HG02973 (cell line): ENCODE results near the gene PPP1R37.
A peak's percentile ranks its signal among the peaks of the same experiment; 100 is the strongest.

Experiments
- ATAC-seq: cut with Tn5 transposase; IDR thresholded peaks from one replicate; pipeline ENCODE4 v1.9.1; 2021; ENCODE audit warnings: moderate library complexity; ENCODE audit not compliant: unreplicated experiment

The PPP1R37 gene

DNA sequence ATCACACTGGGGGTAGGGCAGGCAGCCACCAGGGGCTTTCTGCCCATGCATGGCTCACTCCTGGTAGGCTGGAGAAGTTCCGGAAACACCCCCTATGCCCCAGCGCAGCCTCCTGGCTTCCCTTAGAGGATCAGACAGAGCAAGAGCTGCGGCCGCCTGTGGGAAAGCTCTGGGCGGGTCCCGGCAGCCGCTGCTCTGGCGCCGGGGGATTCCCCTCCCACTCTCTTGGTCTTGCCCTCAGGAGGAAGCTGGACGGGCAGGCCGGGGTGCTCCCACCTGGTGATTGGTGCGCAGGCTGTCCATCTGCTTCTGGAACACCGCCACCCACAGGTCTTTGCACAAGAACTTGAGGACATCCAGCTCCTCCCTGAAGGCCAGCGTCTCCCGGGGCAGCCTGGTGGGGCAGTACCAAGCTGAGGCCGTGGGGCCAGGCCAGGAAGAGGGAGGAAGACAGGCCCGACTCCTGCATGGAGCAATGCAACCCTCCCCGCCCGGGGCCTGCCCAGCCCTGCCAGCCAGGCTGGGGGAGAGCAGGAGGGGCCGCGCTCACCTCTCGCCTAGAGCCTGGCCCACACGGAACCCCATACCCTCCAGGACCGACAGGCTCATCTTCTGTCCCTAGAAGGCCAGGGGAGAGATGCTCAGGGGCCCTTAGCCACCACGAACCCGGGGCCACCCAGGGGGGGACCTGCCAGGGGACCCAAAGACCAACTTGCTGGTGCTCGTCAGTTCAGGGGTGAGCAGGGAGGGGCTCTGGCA, 71.8 kb downstream of the PPP1R37 start:
- ATAC-seq = peak; percentile 61

DNA sequence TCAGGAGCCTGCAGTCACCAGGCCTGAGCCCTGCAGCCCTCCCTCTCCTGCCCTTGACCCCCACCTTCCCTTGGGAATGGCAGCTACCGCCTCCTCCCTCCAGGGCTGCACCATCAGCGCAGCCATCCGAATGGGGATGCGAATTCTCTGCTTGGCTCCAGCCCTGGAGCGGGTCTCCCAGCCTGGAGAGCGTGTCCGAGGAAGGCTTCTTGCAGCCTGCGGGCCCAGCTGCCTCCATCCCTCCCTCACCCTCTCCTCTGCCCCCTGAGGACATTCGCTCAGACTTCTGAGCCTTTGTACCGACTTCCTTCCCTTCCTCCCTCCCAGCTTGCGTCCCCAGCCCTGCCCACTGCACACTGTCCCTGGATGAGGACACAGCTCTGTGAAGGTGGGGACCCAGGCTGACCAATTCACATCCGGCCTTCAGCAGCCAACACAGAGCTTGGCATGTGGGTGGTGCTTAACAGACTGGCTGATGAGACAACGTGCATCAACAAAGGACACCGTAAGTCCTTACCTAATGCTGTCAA, 73.8 kb downstream of the PPP1R37 start:
- ATAC-seq = no peak

DNA sequence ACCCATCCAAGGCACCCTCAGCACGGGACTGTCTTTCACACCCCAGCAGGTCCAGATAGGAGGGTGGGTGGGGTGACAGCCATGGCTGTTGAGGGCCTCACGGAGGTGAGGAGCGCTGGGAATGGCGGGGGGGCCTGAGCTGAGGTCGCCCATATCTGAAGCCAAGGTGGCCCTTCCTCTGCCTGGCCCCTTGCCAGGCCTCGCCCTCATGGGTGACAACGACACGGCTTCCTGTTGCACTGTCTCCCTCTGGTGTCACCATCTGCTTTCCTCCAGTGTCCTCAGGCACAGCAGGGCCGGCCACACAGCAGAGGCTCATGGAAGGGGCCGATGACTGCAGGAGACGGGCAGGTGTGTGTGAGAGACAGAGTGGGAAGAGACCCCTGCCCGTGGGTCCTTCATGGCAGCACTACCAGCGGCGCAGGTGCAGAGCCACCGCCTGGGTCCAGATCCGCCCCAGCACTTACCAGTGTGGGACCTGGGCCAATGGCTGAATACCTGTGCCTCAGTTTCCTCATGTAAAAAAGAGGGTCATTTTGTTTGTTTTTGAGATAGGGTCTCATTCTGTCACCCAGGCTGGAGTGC, 75.9 kb downstream of the PPP1R37 start:
- ATAC-seq = no peak

DNA sequence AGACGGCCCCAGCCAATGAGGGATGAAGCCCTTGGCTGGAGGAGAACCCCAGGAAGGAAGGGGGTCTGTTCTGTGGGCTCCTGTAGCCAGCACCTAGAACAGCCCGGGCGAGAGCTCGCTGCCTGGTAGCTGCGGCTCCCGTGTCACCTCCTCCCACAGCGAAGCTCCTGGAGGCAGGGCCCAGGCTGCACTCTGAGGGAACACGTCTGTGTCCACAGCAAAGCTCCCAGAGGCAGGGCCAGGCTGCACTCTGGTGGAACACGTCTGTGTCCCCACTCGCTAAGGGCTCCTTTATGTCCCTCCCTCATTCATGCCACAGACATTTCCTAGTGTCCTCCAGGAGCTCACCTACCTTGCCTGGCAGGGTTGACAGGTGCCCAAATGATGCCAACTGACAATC, 76.6 kb downstream of the PPP1R37 start:
- ATAC-seq = no peak

DNA sequence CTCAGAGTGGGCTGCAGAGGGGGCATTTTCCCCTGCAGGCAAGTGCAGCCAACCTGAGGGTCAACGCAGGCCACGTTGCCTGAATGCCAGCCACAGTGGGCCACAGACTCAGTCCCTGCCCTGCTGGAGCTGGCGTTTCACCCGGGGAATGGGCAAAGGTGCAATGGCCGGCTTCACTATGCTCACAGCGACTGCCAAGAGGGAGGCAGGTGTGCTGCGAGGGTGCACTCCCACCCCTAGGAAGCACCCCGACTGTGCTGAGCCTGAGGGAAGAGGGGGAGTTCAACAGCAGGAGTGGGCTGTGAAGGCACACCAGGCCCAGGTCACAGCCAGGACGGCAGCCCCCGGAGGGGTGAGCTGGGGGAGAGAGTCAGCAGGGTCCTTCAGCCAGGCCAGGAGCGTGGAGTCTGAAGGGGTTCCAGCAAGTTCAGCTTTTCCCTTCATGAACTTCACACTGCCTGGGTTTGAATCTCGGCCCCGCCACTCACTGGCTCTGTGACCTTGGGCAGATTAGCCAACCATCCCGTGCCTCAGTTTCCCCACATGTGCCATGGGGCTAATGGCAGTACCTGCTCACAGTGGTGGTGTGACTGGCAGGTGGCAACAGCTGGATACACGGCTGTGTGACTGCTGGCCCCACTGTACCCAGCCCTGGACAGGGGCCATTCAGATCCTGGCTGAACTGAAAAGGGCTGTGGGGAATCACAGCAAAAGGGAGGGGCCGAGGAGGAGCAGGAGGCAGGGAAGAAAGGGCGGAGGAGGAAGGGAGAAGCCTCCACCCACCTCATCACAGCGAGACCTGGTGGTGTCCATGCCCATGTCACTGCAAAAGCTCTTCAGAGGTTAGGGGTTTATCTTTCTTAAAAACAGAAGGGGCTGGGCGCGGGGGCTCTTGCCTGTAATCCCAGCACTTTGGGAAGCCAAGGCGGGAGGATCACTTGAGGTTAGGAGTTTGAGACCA, 77.4 kb downstream of the PPP1R37 start:
- no peak for ATAC-seq

- no peak for ATAC-seq
Observed at GRCh38 chr19:45171211-45171623, 78.2 kb downstream of the PPP1R37 start.

DNA sequence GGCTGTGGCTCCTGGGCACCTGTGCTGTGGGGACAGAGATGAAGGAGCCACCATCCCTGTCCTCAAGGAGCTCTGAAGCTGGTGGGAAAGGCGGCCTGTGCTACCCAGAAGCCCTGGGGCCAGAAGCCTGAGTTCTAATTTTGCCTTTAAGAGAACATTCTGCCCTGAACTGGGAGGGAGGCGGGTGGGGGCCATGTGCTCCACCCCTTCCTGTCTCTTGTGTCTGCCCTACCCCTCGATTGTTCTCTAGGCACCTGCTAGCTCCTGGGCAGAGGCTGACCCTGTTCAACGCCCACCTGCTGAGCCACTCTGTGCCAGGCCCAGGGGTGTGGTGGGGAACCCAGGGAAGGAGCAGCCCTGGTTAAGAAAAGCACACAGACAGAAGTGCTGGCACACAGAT, 79.2 kb downstream of the PPP1R37 start:
- no peak for ATAC-seq

DNA sequence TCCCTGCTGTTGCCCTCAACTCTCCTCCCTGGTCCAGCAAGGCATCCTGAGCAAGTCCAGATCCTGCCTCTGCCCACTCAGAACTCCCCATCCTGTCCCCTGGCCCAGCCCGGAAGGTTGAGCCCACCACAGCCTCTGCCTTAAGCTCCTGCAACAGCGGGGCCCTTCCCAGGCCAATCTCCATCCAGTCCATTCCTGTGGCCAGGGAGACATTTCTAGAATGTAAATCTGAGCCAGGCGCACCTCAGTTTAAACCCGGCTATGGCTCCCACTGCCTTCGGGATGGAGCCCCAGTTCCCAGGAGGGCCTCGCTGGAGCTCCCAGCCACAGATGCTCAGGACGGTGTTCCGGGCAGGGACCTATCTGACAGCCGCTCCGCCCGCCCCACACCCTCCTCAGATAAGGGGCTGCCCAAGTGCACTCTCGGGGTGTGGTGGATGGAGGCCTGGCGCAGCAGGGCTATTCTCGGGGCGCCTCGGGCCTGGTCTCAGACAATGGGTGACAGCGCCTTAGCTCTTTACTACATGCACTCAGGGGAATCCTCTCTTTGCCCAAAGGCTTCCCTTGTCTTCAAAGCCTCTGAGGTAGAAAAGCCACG, 79.7 kb downstream of the PPP1R37 start:
- ATAC-seq = no peak

GRCh38 chr19:45173816-45174215, 80.8 kb downstream of the PPP1R37 start:
- no peak for ATAC-seq

DNA sequence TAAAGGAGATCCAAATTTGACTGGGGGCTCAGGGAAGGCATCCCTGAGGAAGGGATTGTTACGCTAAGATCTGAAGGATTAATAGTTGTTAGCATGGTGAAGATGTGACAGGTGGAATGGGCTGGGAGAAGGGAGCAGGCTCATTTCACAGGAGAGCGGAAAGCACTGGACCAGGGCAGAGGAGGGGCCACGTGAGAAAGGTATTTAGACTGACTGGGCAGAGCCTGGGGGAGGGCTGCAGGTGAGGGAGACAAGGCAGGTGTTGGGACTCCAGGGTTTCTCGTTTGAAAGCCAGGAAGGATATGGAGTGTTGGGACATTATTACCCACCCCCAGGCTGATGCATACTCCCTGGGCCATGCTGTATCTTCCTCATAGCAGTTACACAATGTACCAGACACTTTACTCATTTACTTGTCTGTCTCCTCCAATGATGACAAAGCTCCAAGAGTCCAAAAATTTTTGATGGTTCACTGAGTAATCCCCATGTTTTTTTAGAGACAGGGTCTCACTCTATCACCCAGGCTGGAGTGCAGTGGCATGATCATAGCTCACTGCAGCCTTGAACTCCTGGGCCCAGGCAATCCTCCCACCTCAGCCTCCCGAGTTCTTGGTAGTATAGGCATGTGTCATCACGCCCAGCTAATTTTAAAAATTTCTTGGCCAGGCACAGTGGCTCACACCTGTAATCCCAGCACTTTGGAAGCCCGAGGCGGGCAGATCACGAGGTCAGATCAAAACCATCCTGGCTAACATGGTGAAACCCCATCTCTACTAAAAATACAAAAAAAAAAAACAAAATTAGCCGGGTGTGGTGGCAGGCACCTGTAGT, 82.8 kb downstream of the PPP1R37 start:
- ATAC-seq = no peak

DNA sequence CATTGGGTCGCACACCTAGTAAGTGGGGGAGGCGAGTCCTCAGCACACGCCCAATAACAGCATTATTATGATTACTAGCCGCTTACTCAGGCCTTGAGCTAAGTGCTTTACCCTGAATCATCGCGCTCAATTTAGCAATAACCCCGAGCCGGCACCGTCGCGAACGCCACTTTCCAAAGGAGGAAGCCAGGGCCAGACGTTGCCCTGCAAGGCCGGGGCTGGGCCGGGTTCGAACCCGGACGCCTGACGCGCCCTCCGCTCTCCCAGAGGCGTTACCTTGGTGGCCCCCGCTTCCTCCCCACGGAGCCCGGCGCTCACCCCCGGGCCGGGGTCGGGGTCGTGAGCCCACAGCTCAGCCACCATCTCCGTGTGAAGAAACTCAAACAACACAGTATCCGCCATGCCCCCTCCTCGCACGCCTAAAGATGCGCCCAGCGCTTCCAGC, 84.9 kb downstream of the PPP1R37 start, which contains the start of gene TRAPPC6A:
TSS of gene TRAPPC6A (minus strand) at position 421 of the 445 bp plus-strand sequence. CDS start at position 402, 19 bp downstream.
- ATAC-seq = peak; percentile 5

DNA sequence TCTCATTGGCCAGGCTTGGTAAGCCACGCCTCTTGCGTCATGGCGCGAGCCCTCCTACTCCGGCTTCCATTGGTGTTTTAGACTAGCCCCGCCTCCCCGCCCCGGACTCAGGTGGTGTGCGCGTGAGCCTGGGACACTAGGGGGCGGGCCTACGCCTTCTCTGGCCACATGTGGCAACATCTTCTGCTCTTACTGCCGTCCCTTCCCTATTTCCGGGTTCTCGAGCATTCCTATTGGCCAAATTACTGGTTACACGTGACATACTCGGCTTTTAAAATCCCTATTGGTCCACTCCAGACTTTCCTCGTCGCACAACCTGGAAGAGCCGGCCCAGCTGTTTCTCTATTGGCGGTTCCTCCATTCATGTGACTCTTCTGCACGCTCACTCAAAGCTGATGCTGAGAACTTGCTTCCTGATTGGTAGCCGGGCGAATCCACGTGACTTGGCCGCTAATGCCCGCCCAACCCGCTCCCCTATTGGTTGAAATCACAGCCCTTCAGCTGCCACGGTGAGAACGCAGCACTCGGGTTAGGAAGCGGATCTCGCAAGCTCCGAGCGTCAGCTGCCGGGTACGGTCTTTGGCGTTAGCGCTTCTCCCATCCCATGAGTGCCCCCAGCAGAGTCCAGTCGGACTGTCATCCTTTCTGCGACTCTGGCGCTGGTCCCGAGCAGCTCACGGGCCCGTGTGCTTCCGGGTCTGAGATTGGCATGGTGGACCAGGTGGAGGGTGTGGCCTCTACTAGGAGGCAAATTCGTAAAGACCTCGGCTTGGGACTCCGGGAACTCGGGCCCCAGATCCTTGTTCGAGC, 85.5 kb downstream of the PPP1R37 start, which contains the start of gene BLOC1S3:
TSS of gene BLOC1S3 (plus strand) at position 523 of the 810 bp plus-strand sequence. CDS start 513 bp downstream, outside the sequence.
- peak; percentile 80 for ATAC-seq

DNA sequence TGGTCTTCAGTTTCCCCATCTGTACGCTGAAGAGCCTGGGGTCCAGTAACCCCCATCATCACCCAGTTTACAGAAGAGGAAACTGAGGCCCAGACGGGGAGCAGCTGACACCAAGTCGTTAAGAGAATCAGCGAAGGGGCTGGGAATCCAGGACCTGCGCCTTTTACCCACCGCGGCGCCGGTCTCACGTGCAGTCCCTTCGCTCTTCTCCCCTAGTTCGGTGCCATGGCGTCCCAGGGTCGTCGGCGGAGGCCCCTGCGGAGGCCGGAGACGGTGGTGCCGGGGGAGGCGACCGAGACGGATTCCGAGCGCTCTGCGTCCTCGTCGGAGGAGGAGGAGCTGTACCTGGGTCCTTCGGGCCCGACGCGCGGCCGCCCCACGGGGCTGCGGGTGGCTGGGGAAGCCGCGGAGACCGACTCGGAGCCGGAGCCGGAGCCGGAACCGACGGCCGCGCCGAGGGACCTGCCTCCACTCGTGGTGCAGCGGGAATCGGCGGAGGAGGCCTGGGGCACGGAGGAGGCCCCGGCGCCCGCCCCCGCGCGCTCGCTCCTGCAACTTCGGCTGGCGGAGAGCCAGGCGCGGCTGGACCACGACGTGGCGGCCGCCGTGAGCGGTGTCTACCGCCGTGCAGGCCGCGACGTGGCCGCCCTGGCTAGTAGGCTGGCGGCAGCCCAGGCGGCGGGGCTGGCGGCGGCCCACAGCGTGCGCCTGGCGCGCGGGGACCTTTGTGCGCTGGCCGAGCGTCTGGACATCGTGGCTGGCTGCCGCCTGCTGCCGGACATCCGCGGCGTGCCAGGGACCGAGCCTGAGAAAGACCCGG, 86.3 kb downstream of the PPP1R37 start:
- ATAC-seq = no peak

DNA sequence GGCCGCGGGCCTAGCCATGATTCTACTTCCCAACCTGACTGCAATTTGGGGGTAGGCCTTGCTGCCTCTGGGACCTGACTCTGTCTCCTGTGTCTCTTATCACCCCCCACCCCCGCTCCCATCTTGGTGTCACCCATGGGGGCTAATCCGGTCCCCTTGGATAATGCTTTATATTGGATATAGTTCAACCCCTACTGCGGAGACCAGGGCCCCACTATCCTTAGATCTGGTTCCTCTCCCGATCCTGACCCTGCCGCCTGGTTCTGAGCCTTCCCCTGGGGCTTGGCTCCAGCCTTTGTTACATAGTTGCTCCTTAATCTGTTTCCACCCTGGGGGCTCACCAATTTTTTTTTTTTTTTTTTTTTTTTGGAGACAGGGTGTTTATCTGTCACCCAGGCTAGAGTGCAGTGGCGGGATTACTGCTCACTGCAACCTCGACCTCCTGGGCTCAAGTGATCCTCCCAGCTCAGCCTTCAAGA, 87.0 kb downstream of the PPP1R37 start:
- ATAC-seq = no peak

- no peak for ATAC-seq
Observed at GRCh38 chr19:45180936-45181335, 88.0 kb downstream of the PPP1R37 start.

- ATAC-seq = no peak
Observed at GRCh38 chr19:45182758-45183157, 89.8 kb downstream of the PPP1R37 start.

- no peak for ATAC-seq
Observed at GRCh38 chr19:45184115-45184514, 91.1 kb downstream of the PPP1R37 start.
